Activated naive CD4-positive, alpha-beta T cell treated with anti-CD3 and anti-CD28 coated beads, Interleukin-2, amount 50 U/mL, for 24 hours (primary cell): ENCODE results near the gene PIP5K1B.
"Not testable (repeated sequence)": the region's sequence is repeated elsewhere in the genome, so short reads cannot be mapped to it uniquely, and the experiment has no call there.

ENCODE experiments used
- H3K27ac Mint-ChIP-seq: one replicate; pipeline ENCODE4 v1.8.0; 2021; ENCODE audit warnings: mild to moderate bottlenecking, mixed read lengths
- H3K27me3 Mint-ChIP-seq: one replicate; pipeline ENCODE4 v1.8.0; 2021; ENCODE audit warnings: mixed read lengths
- H3K36me3 Mint-ChIP-seq: one replicate; pipeline ENCODE4 v1.8.0; 2021; ENCODE audit warnings: mixed read lengths
- H3K4me1 Mint-ChIP-seq: one replicate; pipeline ENCODE4 v1.8.0; 2021; ENCODE audit warnings: mixed read lengths
- H3K4me3 Mint-ChIP-seq: one replicate; pipeline ENCODE4 v1.8.0; 2021; ENCODE audit warnings: mild to moderate bottlenecking, mixed read lengths
- H3K9me3 Mint-ChIP-seq: one replicate; pipeline ENCODE4 v1.8.0; 2021; ENCODE audit warnings: mixed read lengths

Gene PIP5K1B

DNA sequence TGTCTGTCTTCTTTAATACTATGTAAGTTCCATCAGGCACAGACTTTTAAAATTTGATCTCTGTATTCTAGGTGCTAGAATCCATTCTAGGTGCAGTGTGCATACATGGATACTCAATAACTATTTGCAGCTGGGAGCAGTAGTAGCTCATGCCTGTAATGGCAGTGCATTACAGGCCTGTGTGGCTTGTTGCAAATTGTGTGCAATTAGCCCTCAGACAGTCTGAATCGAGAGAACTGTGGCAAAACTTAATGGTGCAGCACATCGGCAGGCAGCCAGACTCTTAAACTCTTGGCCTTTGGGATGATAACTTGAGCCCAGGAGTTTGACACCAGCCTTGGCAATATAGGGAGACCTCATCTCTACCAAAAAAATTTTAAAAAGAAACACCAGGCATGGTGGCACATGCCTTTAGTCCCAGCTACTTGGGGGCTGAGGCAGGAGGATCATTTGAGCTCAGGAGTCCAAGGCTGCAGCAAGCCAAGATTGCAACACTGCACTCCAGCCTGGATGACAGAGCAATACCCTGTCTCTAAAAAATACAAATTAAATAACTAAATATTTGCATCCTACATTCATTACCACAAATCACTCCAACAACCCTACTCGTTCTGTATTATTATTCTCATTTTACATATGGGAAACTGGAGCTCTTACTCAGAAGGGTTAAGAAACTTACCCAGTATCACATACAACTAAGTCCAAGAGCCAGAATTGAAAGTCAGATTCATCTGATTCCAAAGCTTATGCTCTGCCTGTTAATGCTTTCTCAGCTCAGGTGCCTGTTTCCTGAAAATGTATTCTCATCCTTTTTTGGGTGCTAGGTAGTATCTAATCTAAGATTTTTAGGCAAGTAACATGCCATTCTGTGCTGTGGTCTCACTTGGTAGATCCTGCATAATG, 278.7 kb downstream of the PIP5K1B start:
- Mint-ChIP-seq H3K4me1 (peaks cover 21% of the 10 kb centered on the region), H3K27ac (no peak overlapping the region), H3K27me3 (no peaks in the 10 kb centered on the region), H3K36me3 (no peaks in the 10 kb centered on the region), H3K9me3 (no peaks in the 10 kb centered on the region), H3K4me3 (no peak overlapping the region)

DNA sequence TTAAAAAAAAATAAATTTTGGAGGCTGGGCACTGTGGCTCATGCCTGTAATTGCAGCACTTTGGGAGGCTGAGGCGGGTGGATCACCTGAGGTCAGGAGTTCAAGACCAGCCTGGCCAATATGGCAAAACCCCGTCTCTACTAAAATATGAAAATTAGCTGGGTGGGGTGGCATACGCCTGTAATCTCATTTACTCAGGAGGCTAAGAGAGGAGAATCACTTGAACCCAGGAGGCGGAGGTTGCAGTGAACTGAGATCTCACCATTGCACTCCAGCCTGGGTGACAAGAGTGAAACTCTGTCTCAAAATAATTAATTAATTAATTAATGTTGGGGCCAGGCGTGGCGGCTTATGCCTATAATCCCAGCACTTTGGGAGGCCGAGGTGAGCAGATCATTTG, 281.9 kb downstream of the PIP5K1B start:
- not testable (repeated sequence) for H3K4me1 Mint-ChIP-seq, H3K27ac Mint-ChIP-seq, H3K36me3 Mint-ChIP-seq, H3K27me3 Mint-ChIP-seq, H3K9me3 Mint-ChIP-seq, H3K4me3 Mint-ChIP-seq

DNA sequence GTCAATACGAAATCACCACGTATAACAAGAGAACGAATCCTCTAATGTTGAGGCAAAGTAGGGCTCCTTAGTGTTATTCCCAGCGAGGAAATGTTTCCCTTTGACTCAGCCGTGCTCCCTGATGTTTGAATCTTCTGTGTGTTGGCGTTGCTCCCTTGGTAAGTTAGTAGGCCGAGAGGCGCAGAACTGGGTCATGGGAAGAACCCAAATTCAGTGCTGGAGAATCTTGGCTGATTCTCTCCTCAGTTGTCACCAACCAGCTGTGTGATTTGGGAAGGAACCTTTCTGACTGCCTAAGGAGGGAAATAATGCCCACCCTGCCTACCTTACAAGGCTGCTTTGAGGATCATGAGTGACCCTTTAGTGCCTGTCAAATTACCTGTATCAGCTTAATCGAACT, 286.4 kb downstream of the PIP5K1B start:
- Mint-ChIP-seq H3K27ac (no peak overlapping the region), H3K36me3 (no peaks in the 10 kb centered on the region), H3K4me1 (peaks cover 9% of the 10 kb centered on the region), H3K4me3 (no peak overlapping the region), H3K27me3 (no peaks in the 10 kb centered on the region), H3K9me3 (no peaks in the 10 kb centered on the region)

DNA sequence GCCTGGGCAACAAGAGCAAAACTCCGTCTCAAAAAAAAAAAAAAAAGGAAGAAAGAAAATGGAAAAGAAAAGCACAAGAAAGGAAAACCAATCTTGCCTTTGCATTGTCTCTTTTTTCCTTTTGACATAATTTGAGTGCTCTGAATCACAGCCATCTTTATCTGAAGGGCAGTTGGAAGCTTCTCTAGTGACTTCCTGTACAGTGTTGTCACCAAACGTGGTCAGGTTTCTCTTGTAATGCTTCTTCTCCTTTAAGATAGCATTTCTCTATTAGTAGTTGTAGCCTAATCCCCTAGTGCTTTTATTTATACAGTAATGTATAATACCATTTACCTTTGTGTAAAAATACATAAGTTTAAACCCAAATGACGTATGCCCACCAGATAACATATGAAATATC, 290.7 kb downstream of the PIP5K1B start:
- H3K27ac Mint-ChIP-seq, result peak overlapping the region; percentile 17
- H3K4me3 Mint-ChIP-seq, result peak overlapping the region; percentile 70
- peaks cover 38% of the 10 kb centered on the region for H3K4me1 Mint-ChIP-seq
- H3K36me3 Mint-ChIP-seq, result no peaks in the 10 kb centered on the region
- no peaks in the 10 kb centered on the region for H3K9me3 Mint-ChIP-seq
- no peaks in the 10 kb centered on the region for H3K27me3 Mint-ChIP-seq

DNA sequence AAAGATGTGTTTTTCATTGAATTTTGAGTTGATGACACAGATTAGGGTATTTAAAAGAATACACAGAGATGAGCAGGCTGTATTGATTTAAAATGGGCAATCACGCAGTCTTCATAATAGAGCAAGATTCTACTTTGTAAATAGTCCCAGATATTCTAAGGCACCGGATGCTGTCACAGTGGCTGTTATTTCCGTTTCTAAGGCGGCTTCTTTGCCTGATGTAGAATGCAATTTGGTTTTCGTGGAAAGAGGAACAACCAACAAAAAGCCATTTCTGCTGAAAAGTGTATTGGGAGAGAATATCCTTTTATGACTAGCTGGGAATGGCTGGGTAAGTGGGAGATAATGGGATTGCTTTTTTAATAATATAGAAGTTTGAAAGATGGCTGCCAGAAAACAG, 291.4 kb downstream of the PIP5K1B start:
- H3K27ac Mint-ChIP-seq, result peak overlapping the region; percentile 53
- H3K9me3 Mint-ChIP-seq, result no peaks in the 10 kb centered on the region
- H3K36me3 Mint-ChIP-seq, result no peaks in the 10 kb centered on the region
- H3K4me1 Mint-ChIP-seq, result peaks cover 38% of the 10 kb centered on the region
- H3K27me3 Mint-ChIP-seq, result no peaks in the 10 kb centered on the region
- peak overlapping the region; percentile 70 for H3K4me3 Mint-ChIP-seq

DNA sequence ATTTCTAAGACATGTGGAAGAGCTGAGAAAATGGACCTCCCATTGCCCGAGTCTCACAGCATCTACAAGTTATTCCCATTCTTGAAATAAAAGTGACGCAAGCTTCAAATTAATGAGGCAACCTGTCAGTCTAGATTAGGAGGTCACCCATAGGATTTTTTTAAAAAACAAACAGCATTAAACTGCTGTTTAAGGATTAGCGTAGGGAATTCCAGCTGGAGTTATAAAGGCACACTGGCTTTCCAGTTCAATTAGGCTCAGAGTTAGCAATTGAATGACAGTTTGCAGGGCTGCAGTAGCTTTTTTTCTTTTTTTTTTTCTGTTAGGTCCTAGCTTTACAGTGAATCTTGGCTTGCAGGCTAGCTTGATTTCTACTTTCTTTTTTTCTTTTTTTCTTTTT, 292.6 kb downstream of the PIP5K1B start:
- no peak overlapping the region for H3K27ac Mint-ChIP-seq
- H3K9me3 Mint-ChIP-seq, result no peaks in the 10 kb centered on the region
- H3K36me3 Mint-ChIP-seq, result no peaks in the 10 kb centered on the region

DNA sequence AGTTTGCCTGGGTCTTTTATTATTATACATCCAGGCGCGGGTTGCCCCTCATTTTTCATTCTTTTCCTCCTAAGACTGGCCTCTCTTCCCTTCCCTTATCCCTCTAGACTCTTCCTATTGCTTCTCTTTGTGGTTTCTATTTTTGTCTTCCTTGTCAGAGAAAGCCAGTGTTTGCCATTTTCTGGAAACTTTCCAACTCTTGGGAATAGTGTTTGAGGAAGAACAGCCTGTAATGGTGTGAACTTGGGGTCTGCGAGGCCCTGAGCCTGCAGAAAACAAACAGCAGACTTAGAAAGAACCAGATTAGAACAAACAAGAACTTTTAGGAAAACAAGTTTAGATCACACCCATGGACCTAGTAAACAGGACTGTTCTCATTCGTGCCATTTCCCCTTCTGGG, 293.3 kb downstream of the PIP5K1B start:
- Mint-ChIP-seq H3K27me3 (no peaks in the 10 kb centered on the region), H3K4me3 (no peak overlapping the region), H3K4me1 (peaks cover 38% of the 10 kb centered on the region), H3K9me3 (no peaks in the 10 kb centered on the region), H3K27ac (no peak overlapping the region), H3K36me3 (no peaks in the 10 kb centered on the region)

More for the DNA sequence above, 292.6 kb downstream of the PIP5K1B start:
- H3K4me1 Mint-ChIP-seq, result peaks cover 38% of the 10 kb centered on the region
- H3K4me3 Mint-ChIP-seq, result no peak overlapping the region
- H3K27me3 Mint-ChIP-seq, result no peaks in the 10 kb centered on the region

DNA sequence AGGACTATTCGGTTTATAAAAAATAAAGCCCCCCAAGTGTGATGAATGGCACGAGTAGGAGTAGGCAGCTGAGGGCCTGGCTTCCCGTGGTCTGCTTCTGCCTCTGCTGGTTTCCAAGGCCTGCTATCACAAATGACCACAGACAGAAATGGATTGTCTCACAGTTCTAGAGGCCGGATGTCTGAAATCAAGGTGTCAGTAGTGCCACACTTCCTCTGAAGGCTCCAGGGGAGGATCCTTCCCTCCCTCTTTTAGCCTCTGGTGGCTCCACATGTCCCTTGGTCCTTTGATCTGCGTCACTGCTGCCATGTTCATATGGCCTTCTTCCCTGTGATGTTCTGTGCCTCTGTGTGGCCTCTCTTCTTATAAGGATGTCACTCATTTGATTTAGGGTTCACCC, 293.8 kb downstream of the PIP5K1B start:
- H3K36me3 Mint-ChIP-seq, result no peaks in the 10 kb centered on the region
- peaks cover 38% of the 10 kb centered on the region for H3K4me1 Mint-ChIP-seq
- no peaks in the 10 kb centered on the region for H3K27me3 Mint-ChIP-seq
- no peaks in the 10 kb centered on the region for H3K9me3 Mint-ChIP-seq
- H3K4me3 Mint-ChIP-seq, result no peak overlapping the region
- no peak overlapping the region for H3K27ac Mint-ChIP-seq

DNA sequence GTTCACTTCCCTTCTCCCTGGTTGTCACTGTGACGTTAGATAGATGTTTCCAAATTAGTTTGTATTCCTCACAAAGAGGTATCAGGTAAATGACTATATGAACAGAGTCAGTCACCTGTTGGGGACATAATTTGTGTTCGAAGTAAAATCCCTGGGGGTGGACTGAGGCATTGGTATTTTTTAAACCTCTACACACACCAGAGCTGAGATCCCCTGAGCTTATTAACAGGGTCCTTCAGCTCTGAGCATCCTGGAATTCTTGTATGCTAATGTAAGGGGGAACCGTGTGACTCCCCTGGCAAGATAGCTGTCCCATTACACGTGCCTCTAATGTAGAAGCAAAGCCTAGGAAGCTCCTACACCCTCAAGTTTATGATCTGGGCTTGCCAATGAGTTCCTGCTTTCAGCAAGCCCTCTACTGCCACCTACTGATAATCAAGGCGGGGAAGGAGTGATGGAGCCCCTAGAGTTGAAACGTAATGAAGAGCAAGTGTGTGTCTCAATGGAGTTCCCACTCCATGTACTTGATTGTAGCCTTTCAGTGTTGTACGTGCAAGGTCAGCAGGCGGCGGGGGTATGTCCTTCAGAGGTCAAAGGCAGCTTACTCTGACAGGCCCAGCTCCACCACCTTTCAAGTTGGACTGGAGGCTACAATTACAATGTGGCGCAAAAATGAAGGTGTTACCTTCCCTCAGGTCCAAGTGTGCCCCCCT, 294.5 kb downstream of the PIP5K1B start:
- no peaks in the 10 kb centered on the region for H3K27me3 Mint-ChIP-seq
- H3K36me3 Mint-ChIP-seq, result no peaks in the 10 kb centered on the region
- peak overlapping the region; percentile 16 for H3K4me3 Mint-ChIP-seq
- H3K27ac Mint-ChIP-seq, result peak overlapping the region; percentile 48
- no peaks in the 10 kb centered on the region for H3K9me3 Mint-ChIP-seq
- peaks cover 38% of the 10 kb centered on the region for H3K4me1 Mint-ChIP-seq

DNA sequence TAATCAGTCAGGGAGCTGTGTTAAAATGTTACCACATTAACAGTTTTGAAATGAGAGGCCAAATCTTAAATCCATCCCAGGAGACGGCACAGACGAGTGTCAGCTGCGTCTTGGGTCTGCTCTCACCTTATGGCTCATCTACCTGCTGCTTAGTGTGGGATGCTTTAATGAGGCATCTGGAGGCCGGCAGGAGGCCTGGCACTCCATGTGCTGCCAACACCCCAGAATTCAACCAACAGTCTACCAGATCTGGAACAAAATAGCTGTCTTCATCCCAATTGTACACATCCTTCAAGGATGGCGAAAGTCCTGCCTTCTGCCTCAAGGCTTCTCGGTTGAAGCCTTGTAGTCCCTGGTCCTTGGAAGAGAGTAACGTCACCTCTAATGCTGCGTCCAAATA, 296.9 kb downstream of the PIP5K1B start:
- Mint-ChIP-seq H3K9me3 (no peaks in the 10 kb centered on the region), H3K36me3 (no peaks in the 10 kb centered on the region), H3K27me3 (no peaks in the 10 kb centered on the region), H3K4me3 (no peak overlapping the region), H3K4me1 (peaks cover 25% of the 10 kb centered on the region), H3K27ac (no peak overlapping the region)

DNA sequence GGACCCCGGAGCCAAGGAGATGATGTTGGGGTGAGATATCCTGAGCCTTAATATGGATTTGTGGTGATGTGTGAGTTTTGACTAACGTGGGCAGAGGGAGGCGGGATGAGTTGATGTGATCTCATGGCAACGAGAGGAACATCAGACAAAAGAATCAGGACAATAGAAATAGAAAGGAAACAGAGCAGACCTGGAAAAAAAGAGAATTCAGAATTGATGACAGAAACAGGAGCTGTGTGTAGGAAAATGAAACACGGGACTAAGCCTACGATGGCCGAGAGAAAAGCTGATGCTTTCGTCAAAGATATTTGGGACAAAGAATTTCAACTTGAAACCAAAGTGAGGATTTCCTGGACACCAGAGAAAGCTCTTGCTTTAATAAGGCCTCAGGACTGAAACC, 298.0 kb downstream of the PIP5K1B start:
- Mint-ChIP-seq H3K4me3 (no peak overlapping the region), H3K4me1 (peaks cover 16% of the 10 kb centered on the region), H3K36me3 (no peaks in the 10 kb centered on the region), H3K27ac (no peak overlapping the region), H3K9me3 (no peaks in the 10 kb centered on the region), H3K27me3 (no peaks in the 10 kb centered on the region)

DNA sequence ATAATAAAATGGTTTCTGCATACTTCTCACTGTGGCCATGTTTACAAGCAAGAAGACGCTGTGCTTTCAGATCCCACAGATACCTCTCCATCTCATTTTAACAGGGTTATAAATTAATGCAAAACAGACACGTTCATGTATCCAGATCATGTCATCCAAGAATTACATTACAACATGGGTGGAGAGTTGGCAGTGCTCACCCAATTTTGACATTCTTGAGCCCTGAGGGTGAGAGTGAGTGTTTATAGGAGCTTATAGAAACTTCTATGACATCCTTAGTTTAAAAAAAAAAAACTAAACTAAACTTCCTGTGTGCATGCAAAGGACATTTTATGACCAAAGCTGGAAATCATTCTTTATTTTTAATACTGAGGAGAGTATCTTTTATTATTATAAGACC, 299.8 kb downstream of the PIP5K1B start:
- Mint-ChIP-seq H3K4me1 (no peaks in the 10 kb centered on the region), H3K9me3 (no peaks in the 10 kb centered on the region), H3K27ac (no peak overlapping the region), H3K36me3 (no peaks in the 10 kb centered on the region), H3K27me3 (no peaks in the 10 kb centered on the region), H3K4me3 (no peak overlapping the region)

DNA sequence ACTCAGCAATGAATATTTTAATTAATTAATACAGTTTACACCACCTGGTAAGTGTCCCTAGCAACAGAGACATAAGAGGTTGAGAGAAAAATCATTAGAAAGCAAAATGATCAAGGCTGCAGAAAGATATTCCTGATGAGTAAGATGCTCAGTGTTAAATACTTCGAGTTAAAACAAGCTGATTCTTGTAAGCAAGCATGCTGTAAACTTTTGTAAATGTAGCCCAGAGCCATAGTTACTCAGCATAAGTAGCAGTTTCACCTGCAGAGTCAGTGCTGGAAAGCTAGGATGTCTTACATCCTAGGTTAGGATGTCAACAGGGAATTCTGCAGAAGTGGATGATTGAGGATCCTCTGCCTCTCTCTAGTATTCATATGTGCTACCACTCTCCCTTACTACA, 304.7 kb downstream of the PIP5K1B start:
- no peaks in the 10 kb centered on the region for H3K36me3 Mint-ChIP-seq

DNA sequence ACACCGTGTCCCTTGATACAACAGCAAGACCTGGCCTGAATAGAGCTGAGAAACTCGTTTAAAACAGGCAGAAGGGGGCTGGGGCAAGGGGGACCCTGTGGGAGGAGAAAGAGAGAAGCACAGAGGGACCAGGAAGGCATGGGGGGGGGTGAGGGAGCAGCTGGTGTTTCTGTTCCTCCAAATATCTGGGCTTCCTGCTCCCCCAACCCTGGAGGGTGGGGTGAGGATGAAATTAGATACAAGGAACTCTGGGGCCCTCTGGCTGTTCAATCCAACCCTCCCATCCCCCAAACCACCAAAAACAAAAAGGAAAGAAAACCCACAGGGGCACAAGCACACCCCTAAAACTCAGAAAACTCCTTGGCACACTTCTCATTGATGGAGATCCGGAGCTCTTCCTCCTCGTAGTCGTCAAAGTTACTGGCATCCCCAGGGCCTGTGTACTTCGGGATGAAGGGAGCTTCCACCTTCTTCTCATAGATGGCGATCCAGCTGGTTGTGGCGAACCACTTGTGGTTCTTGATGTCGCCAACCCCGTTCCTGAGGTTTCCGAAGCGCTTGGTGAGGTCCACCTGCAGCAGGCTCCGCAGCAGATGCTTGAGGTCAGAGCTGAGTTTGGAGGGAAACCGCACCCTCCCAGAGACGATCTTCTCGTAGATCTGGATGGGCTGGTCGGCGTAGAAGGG, 307.8 kb downstream of the PIP5K1B start:
- peaks cover 4% of the 10 kb centered on the region for H3K27me3 Mint-ChIP-seq
- H3K4me3 Mint-ChIP-seq, result no peak overlapping the region
- H3K4me1 Mint-ChIP-seq, result peaks cover 11% of the 10 kb centered on the region
- no peak overlapping the region for H3K27ac Mint-ChIP-seq
- no peaks in the 10 kb centered on the region for H3K9me3 Mint-ChIP-seq
- H3K36me3 Mint-ChIP-seq, result no peaks in the 10 kb centered on the region

More for the DNA sequence above, 304.7 kb downstream of the PIP5K1B start:
- H3K9me3 Mint-ChIP-seq, result no peaks in the 10 kb centered on the region
- H3K27ac Mint-ChIP-seq, result no peak overlapping the region
- H3K4me3 Mint-ChIP-seq, result no peak overlapping the region
- H3K4me1 Mint-ChIP-seq, result peaks cover 11% of the 10 kb centered on the region
- peaks cover 4% of the 10 kb centered on the region for H3K27me3 Mint-ChIP-seq

DNA sequence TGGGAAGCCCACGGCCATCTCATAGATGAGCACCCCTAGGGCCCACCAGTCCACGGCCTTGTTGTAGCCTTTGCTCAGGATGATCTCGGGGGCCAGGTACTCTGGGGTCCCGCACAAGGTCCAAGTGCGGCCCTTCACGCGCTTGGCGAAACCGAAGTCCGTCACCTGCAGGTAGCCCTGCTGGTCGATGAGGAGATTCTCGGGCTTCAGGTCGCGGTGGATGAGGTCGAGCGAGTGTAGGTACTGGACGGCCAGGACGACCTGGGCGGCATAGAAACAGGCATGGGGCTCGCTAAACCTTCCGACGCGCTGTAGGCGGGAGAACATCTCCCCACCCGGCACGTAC, 308.3 kb downstream of the PIP5K1B start:
- Mint-ChIP-seq H3K4me3 (no peak overlapping the region), H3K36me3 (no peaks in the 10 kb centered on the region)

DNA sequence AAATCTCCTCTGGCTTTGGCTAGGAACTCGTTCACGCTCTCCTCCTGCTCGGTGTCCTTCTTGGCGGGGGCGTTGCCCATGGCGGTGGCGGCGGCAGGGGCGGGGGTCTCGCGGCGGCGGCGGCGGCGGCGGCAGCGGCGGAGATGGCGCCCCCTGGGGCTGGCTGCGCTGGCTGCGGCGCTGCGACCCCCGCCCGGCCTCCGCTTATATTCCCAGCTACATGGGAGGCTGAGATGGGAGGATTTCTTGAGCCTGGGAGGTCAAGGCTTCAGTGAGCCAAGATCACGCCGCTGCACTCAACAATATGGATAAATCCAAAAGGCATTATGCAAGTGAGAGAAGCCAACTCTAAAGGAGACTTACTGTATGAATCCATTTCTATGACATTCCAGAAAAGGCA, 309.0 kb downstream of the PIP5K1B start, which contains the start of gene PRKACG:
TSS of gene PRKACG (minus strand) at position 101 of the 400 bp plus-strand sequence. CDS start at position 80, 21 bp downstream.
- H3K4me1 Mint-ChIP-seq, result peaks cover 19% of the 10 kb centered on the region
- no peaks in the 10 kb centered on the region for H3K9me3 Mint-ChIP-seq
- H3K4me3 Mint-ChIP-seq, result no peak within 1 kb of the TSS
- no peaks in the 10 kb centered on the region for H3K36me3 Mint-ChIP-seq
- peaks cover 4% of the 10 kb centered on the region for H3K27me3 Mint-ChIP-seq
- no peak within 1 kb of the TSS for H3K27ac Mint-ChIP-seq

More for the DNA sequence above, 308.3 kb downstream of the PIP5K1B start:
- H3K27me3 Mint-ChIP-seq, result peaks cover 4% of the 10 kb centered on the region
- peaks cover 12% of the 10 kb centered on the region for H3K4me1 Mint-ChIP-seq
- no peaks in the 10 kb centered on the region for H3K9me3 Mint-ChIP-seq
- H3K27ac Mint-ChIP-seq, result no peak overlapping the region
